ENCODE results near the gene MRLN.

DNA sequence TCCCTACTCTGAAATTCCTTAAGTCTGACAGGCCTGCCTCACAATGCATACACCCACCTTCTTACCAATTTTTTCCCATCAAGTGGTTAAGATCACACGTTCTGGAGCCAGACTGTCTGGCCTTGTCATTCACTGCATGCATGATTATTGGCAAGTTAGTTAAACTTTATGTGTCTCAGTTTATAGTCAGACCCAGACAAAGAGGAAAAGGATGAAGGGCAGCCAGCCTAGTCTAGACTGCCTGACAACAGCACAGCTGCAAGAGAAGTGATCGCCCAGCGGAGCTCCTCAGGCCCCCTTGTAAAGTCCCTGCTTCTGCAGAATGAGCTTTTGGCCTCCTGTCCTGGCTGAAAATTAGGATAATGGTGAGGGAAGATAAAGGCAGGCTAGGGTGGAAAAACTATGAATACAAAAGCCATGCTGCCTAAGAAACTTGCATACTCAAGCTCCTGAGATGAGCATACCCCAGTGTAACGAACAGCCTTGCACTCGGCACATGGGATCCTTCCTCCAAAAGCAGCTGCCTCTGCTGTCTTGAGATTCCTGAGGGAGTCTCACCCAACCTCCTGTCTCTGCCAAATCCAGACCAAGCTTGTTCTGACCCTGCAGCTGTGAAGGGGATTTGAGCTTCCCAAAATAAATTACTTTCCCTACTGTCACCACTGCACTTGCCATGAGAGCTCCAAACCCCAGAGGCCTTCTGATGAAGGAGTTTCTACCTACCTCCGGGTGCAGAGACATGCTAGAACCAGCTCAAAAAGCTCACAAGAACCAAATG lies 26.7 kb upstream of the MRLN start:
- TF ChIP-seq CTCF (IDR thresholded peaks at IDR 0.05) (no peak), EZH2 (IDR thresholded peaks at IDR 0.05) (no peak), EZH2phosphoT487 (IDR thresholded peaks at IDR 0.05) (no peak)

Measured in neural progenitor cell (in vitro differentiated cells).